ENCODE results near the gene SARDH. TPM values are rescaled to one million over a fixed set of nuclear protein-coding genes. Genes with fewer than 3 reads are reported as not detected.

Gene SARDH
- total RNA-seq, 1 donor from 2014 or later, result 0.63 TPM

- Histone ChIP-seq H3K4me1 (peaks cover 13% of the 10 kb centered on the region), H3K27me3 (ENCODE audit: low read depth) (peaks cover 82% of the 10 kb centered on the region), H3K4me3 (no peak overlapping the region), H3K9me3 (replicated peaks) (no peaks in the 10 kb centered on the region), H3K36me3 (no peaks in the 10 kb centered on the region), H3K27ac (replicated peaks) (no peak overlapping the region)
- no peak for DNase-seq
- intact Hi-C loops (cut with micrococcal nuclease), result no loop called here
- no peak for TF ChIP-seq CTCF (IDR thresholded peaks at IDR 0.05; ENCODE audit: borderline replicate concordance)
Measured at GRCh38 chr9:133735415-133735775, 2.8 kb downstream of the SARDH start.

GRCh38 chr9:133734590-133735414 is 3.4 kb downstream of the SARDH start:
- Histone ChIP-seq H3K27me3 (ENCODE audit: low read depth) (peaks cover 85% of the 10 kb centered on the region), H3K4me3 (no peak overlapping the region), H3K9me3 (replicated peaks) (no peaks in the 10 kb centered on the region), H3K36me3 (no peaks in the 10 kb centered on the region), H3K27ac (replicated peaks) (no peak overlapping the region), H3K4me1 (peaks cover 13% of the 10 kb centered on the region)
- no peak for DNase-seq
- intact Hi-C loops (cut with micrococcal nuclease), result no loop called here
- no peak for TF ChIP-seq CTCF (IDR thresholded peaks at IDR 0.05; ENCODE audit: borderline replicate concordance)

GRCh38 chr9:133733796-133734533 is 4.2 kb downstream of the SARDH start:
- H3K4me1 ChIP-seq, result peaks cover 13% of the 10 kb centered on the region
- intact Hi-C loops (cut with micrococcal nuclease), result no loop called here
- no peak for TF ChIP-seq CTCF (IDR thresholded peaks at IDR 0.05; ENCODE audit: borderline replicate concordance)
- H3K4me3 ChIP-seq, result no peak overlapping the region
- H3K9me3 ChIP-seq (replicated peaks), result no peaks in the 10 kb centered on the region
- no peaks in the 10 kb centered on the region for H3K36me3 ChIP-seq
- H3K27me3 ChIP-seq (ENCODE audit: low read depth), result peaks cover 88% of the 10 kb centered on the region
- no peak overlapping the region for H3K27ac ChIP-seq (replicated peaks)
- no peak for DNase-seq

GRCh38 chr9:133733421-133733795 is 4.7 kb downstream of the SARDH start:
- Histone ChIP-seq H3K27ac (replicated peaks) (no peak overlapping the region), H3K36me3 (no peaks in the 10 kb centered on the region), H3K27me3 (ENCODE audit: low read depth) (peaks cover 88% of the 10 kb centered on the region), H3K4me3 (no peak overlapping the region), H3K9me3 (replicated peaks) (no peaks in the 10 kb centered on the region), H3K4me1 (peaks cover 11% of the 10 kb centered on the region)
- no peak for DNase-seq
- intact Hi-C loops (cut with micrococcal nuclease), result no loop called here
- TF ChIP-seq CTCF (IDR thresholded peaks at IDR 0.05; ENCODE audit: borderline replicate concordance), result no peak

- Histone ChIP-seq H3K4me3 (no peak overlapping the region), H3K36me3 (no peaks in the 10 kb centered on the region), H3K27me3 (ENCODE audit: low read depth) (peaks cover 88% of the 10 kb centered on the region), H3K9me3 (replicated peaks) (no peaks in the 10 kb centered on the region), H3K27ac (replicated peaks) (no peak overlapping the region), H3K4me1 (peaks cover 5% of the 10 kb centered on the region)
- no peak for DNase-seq
- intact Hi-C loops (cut with micrococcal nuclease), result no loop called here
- TF ChIP-seq CTCF (IDR thresholded peaks at IDR 0.05; ENCODE audit: borderline replicate concordance), result no peak
Measured at GRCh38 chr9:133732639-133733408, 5.3 kb downstream of the SARDH start.
